ENCODE results near the gene CASR.

CASR gene

GRCh38 chr3:122247825-122248185, 64.3 kb downstream of the CASR start:
- Histone ChIP-seq H3K27ac (replicated peaks) (peak overlapping the region; percentile 82), H3K27me3 (ENCODE audit: insufficient read depth, poor library complexity, severe bottlenecking) (no peaks in the 10 kb centered on the region), H3K4me3 (replicated peaks; ENCODE audit: insufficient read depth, low read length) (no peak overlapping the region)
- TF ChIP-seq REST (IDR thresholded peaks at IDR 0.05; ENCODE audit: insufficient replicate concordance, low read depth) (no peak), GABPA (IDR thresholded peaks at IDR 0.05; ENCODE audit: low read depth) (no peak), CTCF (IDR thresholded peaks at IDR 0.05; ENCODE audit: insufficient read depth, low read length) (no peak), POLR2AphosphoS5 (IDR thresholded peaks at IDR 0.05; ENCODE audit: low read depth) (0 out of 2 replicates have a peak, but pooled peaks have one; percentile 5)
- no peak for DNase-seq (ENCODE audit: low read depth in 1 of 2, low spot score in 1 of 2)

- Histone ChIP-seq H3K27me3 (ENCODE audit: insufficient read depth, poor library complexity, severe bottlenecking) (no peaks in the 10 kb centered on the region), H3K4me3 (replicated peaks; ENCODE audit: insufficient read depth, low read length) (no peak overlapping the region), H3K27ac (replicated peaks) (no peak overlapping the region)
- DNase-seq (ENCODE audit: low read depth in 1 of 2, low spot score in 1 of 2) = no peak
- TF ChIP-seq GABPA (IDR thresholded peaks at IDR 0.05; ENCODE audit: low read depth) (no peak), POLR2AphosphoS5 (IDR thresholded peaks at IDR 0.05; ENCODE audit: low read depth) (no peak), REST (IDR thresholded peaks at IDR 0.05; ENCODE audit: insufficient replicate concordance, low read depth) (no peak), CTCF (IDR thresholded peaks at IDR 0.05; ENCODE audit: insufficient read depth, low read length) (no peak), SPI1 (IDR thresholded peaks at IDR 0.05; ENCODE audit: borderline replicate concordance, low read depth) (no peak)
Observed at GRCh38 chr3:122251428-122251827, 68.0 kb downstream of the CASR start.

GRCh38 chr3:122253581-122253980, 70.1 kb downstream of the CASR start:
- no peak for DNase-seq (ENCODE audit: low read depth in 1 of 2, low spot score in 1 of 2)

More at GRCh38 chr3:122253581-122253980, 70.1 kb downstream of the CASR start:
- TF ChIP-seq POLR2AphosphoS5 (IDR thresholded peaks at IDR 0.05; ENCODE audit: low read depth) (no peak), REST (IDR thresholded peaks at IDR 0.05; ENCODE audit: insufficient replicate concordance, low read depth) (no peak), GABPA (IDR thresholded peaks at IDR 0.05; ENCODE audit: low read depth) (no peak), SPI1 (IDR thresholded peaks at IDR 0.05; ENCODE audit: borderline replicate concordance, low read depth) (no peak), CTCF (IDR thresholded peaks at IDR 0.05; ENCODE audit: insufficient read depth, low read length) (no peak)
- Histone ChIP-seq H3K27ac (replicated peaks) (no peak overlapping the region), H3K27me3 (ENCODE audit: insufficient read depth, poor library complexity, severe bottlenecking) (no peaks in the 10 kb centered on the region), H3K4me3 (replicated peaks; ENCODE audit: insufficient read depth, low read length) (no peak overlapping the region)

Data from HL-60 (cell line).